ENCODE results near the gene LIPC. TPM values are rescaled to one million over a fixed set of nuclear protein-coding genes. Genes with fewer than 3 reads are reported as not detected.

Gene LIPC
- polyA plus RNA-seq, 2 of the 4 experiments (the other 2 are of a cell fraction): 0.13 to 0.30 TPM

DNA sequence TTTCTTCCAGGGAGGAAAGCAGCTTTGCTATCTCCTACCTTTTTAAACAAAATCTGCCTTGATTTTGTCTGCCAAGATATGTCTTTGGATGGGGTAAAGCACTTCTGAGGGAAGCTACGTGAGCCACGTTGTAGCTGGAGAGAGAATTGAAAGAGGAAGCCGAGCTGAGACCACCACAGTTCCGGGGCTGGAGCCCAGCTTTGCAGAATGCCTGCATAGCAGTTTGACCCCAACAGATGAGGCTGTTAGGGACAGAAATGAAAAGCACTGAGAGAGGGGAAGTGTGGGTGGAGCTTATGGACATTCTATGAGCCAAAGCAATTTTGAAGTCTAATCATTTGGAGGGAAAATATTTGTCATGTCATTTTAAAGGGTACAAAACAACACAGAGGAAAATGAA lies 45.4 kb downstream of the LIPC start:
- no peak overlapping the region for H3K4me2 ChIP-seq
- WGBS (ENCODE audit: missing lambda C conversion rate): 81% methylated on average over 4 of the region's 4 CpGs
- no peak for DNase-seq (ENCODE audit: low read depth in 1 of 2, low spot score in 1 of 2)
- ChIA-PET CTCF (interaction anchor here (0.6 to 1.6 kb wide), 7 partner anchors 37 to 249 kb away, joined by 3 to 4 read pairs (median 3); no protein-coding TSS in a partner anchor), POLR2A (interaction anchor here (2.0 kb wide), 1 partner anchor 70 kb away, joined by 7 read pairs; no protein-coding TSS in a partner anchor)
- no peak overlapping the region for H3K4me3 ChIP-seq
- peaks cover 36% of the 10 kb centered on the region for H3K4me1 ChIP-seq
- no peak for ATAC-seq
- peak overlapping the region; percentile 13 to 96; a peak in 4 of 6 replicates for H3K27ac ChIP-seq
- FAIRE-seq: no peak
- no peaks in the 10 kb centered on the region for H3K9me3 ChIP-seq
- TF ChIP-seq RCOR1 (IDR thresholded peaks at IDR 0.05; ENCODE audit: low read depth, low read length) (no peak), CBX2 (IDR thresholded peaks at IDR 0.05; ENCODE audit: borderline replicate concordance, low read depth) (no peak), REST (IDR thresholded peaks at IDR 0.05) (no peak), SREBF2 (IDR thresholded peaks at IDR 0.05) (no peak), PBX3 (IDR thresholded peaks at IDR 0.05) (no peak), HMGXB4 (CRISPR knock-in tag; IDR thresholded peaks at IDR 0.05; ENCODE audit: borderline replicate concordance) (no peak), RNF2 (IDR thresholded peaks at IDR 0.05; ENCODE audit: borderline replicate concordance, low read depth) (no peak), POLR2A (IDR thresholded peaks at IDR 0.05; ENCODE audit: low read length) (no peak), ZSCAN20 (CRISPR knock-in tag; IDR thresholded peaks at IDR 0.05) (no peak), ELK1 (IDR thresholded peaks at IDR 0.05; ENCODE audit: low read depth, low read length) (no peak), CHD4 (IDR thresholded peaks at IDR 0.05; ENCODE audit: borderline replicate concordance) (no peak), NPAS2 (CRISPR knock-in tag; IDR thresholded peaks at IDR 0.05; ENCODE audit: borderline replicate concordance) (no peak), MYC (IDR thresholded peaks at IDR 0.05; ENCODE audit: borderline replicate concordance, low read length) (no peak)
- TF ChIP-seq, protein P1, sequence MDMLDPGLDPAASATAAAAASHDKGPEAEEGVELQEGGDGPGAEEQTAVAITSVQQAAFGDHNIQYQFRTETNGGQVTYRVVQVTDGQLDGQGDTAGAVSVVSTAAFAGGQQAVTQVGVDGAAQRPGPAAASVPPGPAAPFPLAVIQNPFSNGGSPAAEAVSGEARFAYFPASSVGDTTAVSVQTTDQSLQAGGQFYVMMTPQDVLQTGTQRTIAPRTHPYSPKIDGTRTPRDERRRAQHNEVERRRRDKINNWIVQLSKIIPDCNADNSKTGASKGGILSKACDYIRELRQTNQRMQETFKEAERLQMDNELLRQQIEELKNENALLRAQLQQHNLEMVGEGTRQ (IDR thresholded peaks at IDR 0.05): no peak
- TF ChIP-seq, protein P2, sequence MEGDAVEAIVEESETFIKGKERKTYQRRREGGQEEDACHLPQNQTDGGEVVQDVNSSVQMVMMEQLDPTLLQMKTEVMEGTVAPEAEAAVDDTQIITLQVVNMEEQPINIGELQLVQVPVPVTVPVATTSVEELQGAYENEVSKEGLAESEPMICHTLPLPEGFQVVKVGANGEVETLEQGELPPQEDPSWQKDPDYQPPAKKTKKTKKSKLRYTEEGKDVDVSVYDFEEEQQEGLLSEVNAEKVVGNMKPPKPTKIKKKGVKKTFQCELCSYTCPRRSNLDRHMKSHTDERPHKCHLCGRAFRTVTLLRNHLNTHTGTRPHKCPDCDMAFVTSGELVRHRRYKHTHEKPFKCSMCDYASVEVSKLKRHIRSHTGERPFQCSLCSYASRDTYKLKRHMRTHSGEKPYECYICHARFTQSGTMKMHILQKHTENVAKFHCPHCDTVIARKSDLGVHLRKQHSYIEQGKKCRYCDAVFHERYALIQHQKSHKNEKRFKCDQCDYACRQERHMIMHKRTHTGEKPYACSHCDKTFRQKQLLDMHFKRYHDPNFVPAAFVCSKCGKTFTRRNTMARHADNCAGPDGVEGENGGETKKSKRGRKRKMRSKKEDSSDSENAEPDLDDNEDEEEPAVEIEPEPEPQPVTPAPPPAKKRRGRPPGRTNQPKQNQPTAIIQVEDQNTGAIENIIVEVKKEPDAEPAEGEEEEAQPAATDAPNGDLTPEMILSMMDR (IDR thresholded peaks at IDR 0.05): no peak
